Measurements from ENCODE around the gene PTPN6.

DNA sequence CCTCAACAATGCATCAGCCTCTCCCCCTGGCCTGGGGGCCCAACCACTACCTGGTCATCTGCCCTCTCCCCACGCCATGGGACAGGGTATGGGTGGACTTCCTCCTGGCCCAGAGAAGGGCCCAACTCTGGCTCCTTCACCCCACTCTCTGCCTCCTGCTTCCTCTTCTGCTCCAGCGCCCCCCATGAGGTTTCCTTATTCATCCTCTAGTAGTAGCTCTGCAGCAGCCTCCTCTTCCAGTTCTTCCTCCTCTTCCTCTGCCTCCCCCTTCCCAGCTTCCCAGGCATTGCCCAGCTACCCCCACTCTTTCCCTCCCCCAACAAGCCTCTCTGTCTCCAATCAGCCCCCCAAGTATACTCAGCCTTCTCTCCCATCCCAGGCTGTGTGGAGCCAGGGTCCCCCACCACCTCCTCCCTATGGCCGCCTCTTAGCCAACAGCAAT, 14.9 kb upstream of the PTPN6 start:
- no peak for TF ChIP-seq POLR2A (IDR thresholded peaks at IDR 0.05)
- TF ChIP-seq, protein P1, sequence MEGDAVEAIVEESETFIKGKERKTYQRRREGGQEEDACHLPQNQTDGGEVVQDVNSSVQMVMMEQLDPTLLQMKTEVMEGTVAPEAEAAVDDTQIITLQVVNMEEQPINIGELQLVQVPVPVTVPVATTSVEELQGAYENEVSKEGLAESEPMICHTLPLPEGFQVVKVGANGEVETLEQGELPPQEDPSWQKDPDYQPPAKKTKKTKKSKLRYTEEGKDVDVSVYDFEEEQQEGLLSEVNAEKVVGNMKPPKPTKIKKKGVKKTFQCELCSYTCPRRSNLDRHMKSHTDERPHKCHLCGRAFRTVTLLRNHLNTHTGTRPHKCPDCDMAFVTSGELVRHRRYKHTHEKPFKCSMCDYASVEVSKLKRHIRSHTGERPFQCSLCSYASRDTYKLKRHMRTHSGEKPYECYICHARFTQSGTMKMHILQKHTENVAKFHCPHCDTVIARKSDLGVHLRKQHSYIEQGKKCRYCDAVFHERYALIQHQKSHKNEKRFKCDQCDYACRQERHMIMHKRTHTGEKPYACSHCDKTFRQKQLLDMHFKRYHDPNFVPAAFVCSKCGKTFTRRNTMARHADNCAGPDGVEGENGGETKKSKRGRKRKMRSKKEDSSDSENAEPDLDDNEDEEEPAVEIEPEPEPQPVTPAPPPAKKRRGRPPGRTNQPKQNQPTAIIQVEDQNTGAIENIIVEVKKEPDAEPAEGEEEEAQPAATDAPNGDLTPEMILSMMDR (IDR thresholded peaks at IDR 0.05): no peak
- TF ChIP-seq EP300 (IDR thresholded peaks at IDR 0.05): no peak

All from tibial nerve (tissue), 4 donors.